HEK293T (cell line): ENCODE data around the gene AMN.

ENCODE experiments used
- CTCF ChIA-PET: fragments of 350-600 bp; formaldehyde crosslinking; extraction: SDS; loops from one replicate; lab custom pipeline; 2021; ENCODE audit warnings: antibody characterized with exemption, inconsistent platforms; lab: Yijun Ruan, JAX
- POLR2A ChIA-PET: fragments of 350-600 bp; formaldehyde crosslinking; extraction: SDS; loops from one replicate; lab custom pipeline; 2020; ENCODE audit warnings: antibody characterized with exemption, inconsistent platforms; lab: Yijun Ruan, JAX
- DNase-seq: peaks from one replicate; pipeline ENCODE4 v3.0.0; 2012; ENCODE audit warnings: mixed read lengths; ENCODE audit errors: extremely low spot score
- ARNT ChIP-seq: fragments of 450-650 bp; IDR thresholded peaks from 2 replicates; pipeline ENCODE4 v1.6.1; 2017; ENCODE audit warnings: mild to moderate bottlenecking
- BHLHE40 ChIP-seq: fragments of 450-650 bp; IDR thresholded peaks from 2 replicates; pipeline ENCODE4 v1.6.1; 2016; ENCODE audit warnings: mild to moderate bottlenecking, moderate library complexity, borderline replicate concordance
- CTBP1 ChIP-seq: fragments of 450-650 bp; IDR thresholded peaks from 2 replicates; pipeline ENCODE4 v1.6.1; 2016; ENCODE audit warnings: borderline replicate concordance
- ELF4 ChIP-seq: fragments of 450-650 bp; IDR thresholded peaks from 2 replicates; pipeline ENCODE4 v1.6.1; 2017; ENCODE audit warnings: antibody characterized with exemption
- FOXA1 ChIP-seq: fragments of 450-650 bp; IDR thresholded peaks from 2 replicates; pipeline ENCODE4 v1.6.1; 2016; ENCODE audit warnings: mild to moderate bottlenecking
- FOXK2 ChIP-seq: fragments of 450-650 bp; IDR thresholded peaks from 2 replicates; pipeline ENCODE4 v1.6.1; 2016; ENCODE audit warnings: mild to moderate bottlenecking
- FOXM1 ChIP-seq: fragments of 450-650 bp; IDR thresholded peaks from 2 replicates; pipeline ENCODE4 v1.6.1; 2017; ENCODE audit warnings: mild to moderate bottlenecking, borderline replicate concordance
- HDGF ChIP-seq: fragments of 450-650 bp; IDR thresholded peaks from 2 replicates; pipeline ENCODE4 v1.6.1; 2017; ENCODE audit warnings: antibody characterized with exemption, borderline replicate concordance
- L3MBTL2 ChIP-seq: fragments of 450-650 bp; conservative IDR thresholded peaks from 2 replicates; pipeline ENCODE4 v1.6.1; 2016; ENCODE audit warnings: mild to moderate bottlenecking
- LEF1 ChIP-seq: fragments of 450-650 bp; IDR thresholded peaks from 2 replicates; pipeline ENCODE4 v1.6.1; 2017; ENCODE audit warnings: mild to moderate bottlenecking, borderline replicate concordance
- NFRKB ChIP-seq: fragments of 450-650 bp; IDR thresholded peaks from 2 replicates; pipeline ENCODE4 v1.6.1; 2016; ENCODE audit warnings: mild to moderate bottlenecking, moderate library complexity
- PKNOX1 ChIP-seq: fragments of 450-650 bp; IDR thresholded peaks from 2 replicates; pipeline ENCODE4 v1.6.1; 2016
- SP1 ChIP-seq: fragments of 450-650 bp; IDR thresholded peaks from 2 replicates; pipeline ENCODE4 v1.6.1; 2017
- SUZ12 ChIP-seq: fragments of 450-650 bp; IDR thresholded peaks from 2 replicates; pipeline ENCODE4 v1.6.1; 2016; ENCODE audit warnings: mild to moderate bottlenecking
- TARDBP ChIP-seq: fragments of 450-650 bp; IDR thresholded peaks from 2 replicates; pipeline ENCODE4 v1.6.1; 2016
- ZNF384 ChIP-seq: fragments of 450-650 bp; IDR thresholded peaks from 2 replicates; pipeline ENCODE4 v1.6.1; 2016

The AMN gene

GRCh38 chr14:102929241-102930137 lies 7.0 kb downstream of the AMN start:
- POLR2A ChIA-PET = no interaction called here
- no peak for DNase-seq
- CTCF ChIA-PET = no interaction called here
- TF ChIP-seq TARDBP (no peak), PKNOX1 (no peak), SP1 (no peak), ARNT (no peak), CTBP1 (no peak), ZNF384 (no peak), L3MBTL2 (no peak), FOXA1 (no peak), NFRKB (no peak), LEF1 (no peak), FOXK2 (no peak), BHLHE40 (no peak), ELF4 (no peak)

- no peak for DNase-seq
- POLR2A ChIA-PET = no interaction called here
- no peak for TF ChIP-seq CTBP1
- no peak for TF ChIP-seq TARDBP
- no peak for TF ChIP-seq FOXM1
- TF ChIP-seq L3MBTL2 = no peak
- TF ChIP-seq ARNT = no peak
- TF ChIP-seq FOXA1 = no peak
- TF ChIP-seq HDGF = no peak
- no peak for TF ChIP-seq LEF1
- no peak for TF ChIP-seq PKNOX1
- CTCF ChIA-PET = no interaction called here
These were observed 7.8 kb downstream of the AMN start for GRCh38 chr14:102930138-102930752.

- DNase-seq = no peak
- ChIA-PET POLR2A (no interaction called here), CTCF (interaction anchor here (0.5 to 0.6 kb wide), 2 partner anchors 45 to 612 kb away, joined by 3 read pairs; no protein-coding TSS in a partner anchor)
- TF ChIP-seq LEF1 = no peak
- no peak for TF ChIP-seq ELF4
- no peak for TF ChIP-seq FOXA1
- TF ChIP-seq ARNT = no peak
- TF ChIP-seq PKNOX1 = no peak
- no peak for TF ChIP-seq L3MBTL2
- TF ChIP-seq CTBP1 = no peak
- no peak for TF ChIP-seq FOXK2
- no peak for TF ChIP-seq NFRKB
- no peak for TF ChIP-seq TARDBP
- no peak for TF ChIP-seq SUZ12
These were observed 8.5 kb downstream of the AMN start for GRCh38 chr14:102930753-102931579.

DNA sequence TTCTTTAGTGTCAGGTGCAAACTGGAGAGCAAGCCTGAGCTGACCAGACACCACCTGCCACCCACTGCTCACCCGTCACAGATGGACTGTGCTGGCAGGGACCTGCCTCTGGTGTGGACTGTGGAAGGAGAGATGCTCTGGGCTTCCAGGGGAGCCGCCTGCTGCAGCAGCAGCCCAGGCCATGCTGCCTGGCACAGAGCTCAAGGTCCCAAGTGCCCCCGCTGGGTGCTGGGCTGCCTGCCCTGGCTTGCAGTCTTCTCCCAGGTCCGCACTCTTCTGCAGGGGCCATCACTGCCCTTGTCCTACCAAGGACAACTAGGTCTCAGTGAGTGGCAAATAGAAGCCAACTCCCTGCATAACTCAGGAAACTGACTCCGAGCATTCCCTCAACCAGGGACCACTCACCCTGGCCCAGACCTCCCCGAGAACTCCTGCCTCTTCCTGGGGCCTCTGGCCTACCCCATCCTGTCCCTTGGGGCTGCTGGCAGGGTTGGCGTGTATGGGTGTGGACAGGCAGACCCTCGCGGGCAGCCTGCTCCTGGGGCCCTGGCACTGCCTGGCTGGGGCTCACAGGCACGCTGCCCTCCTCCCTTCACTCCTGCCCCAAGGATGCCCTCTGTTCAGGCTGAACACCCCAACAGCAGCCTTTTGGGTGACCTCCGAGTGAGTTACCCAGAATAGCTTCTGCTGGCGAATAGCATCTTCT lies 9.3 kb downstream of the AMN start:
- CTCF ChIA-PET = no interaction called here
- POLR2A ChIA-PET = no interaction called here
- DNase-seq = no peak
- TF ChIP-seq LEF1 (no peak), BHLHE40 (no peak), L3MBTL2 (no peak), FOXM1 (no peak), ELF4 (no peak), SP1 (no peak)

DNA sequence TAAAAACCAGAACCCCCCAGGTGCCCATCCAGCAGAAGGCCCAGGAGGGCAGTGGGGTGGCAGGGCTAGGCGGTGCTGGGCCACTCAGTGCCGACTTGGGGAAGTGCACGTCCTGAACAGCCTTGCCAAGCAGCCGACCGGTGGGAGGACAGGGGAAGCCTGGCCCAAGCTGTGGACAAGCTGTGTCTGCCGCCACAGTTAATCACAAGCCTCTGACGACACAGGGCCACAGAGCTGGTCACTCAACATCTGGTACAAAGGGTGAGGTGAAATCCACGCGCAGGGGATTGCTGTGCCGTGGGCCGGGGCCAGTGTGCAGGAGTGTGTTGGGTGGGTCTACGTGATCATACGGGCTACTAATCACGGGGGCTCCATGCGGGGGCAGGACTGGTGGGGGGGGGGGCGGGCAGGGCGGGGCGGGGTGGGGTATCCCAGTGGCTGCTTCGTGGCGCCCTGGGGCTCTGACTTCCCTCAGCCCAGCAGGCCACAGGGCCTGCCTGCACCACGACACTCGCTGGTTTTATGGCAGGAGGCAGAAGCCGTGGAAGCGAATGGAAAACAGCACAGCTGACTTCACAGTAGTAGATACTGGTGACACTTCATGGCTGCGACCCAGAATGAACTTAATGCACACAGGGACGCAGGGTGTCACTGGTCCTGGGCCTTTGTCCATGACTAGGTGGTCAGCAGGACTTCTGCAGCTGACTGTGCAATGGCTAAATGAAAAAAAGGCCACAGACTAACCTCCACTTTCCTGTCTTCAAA lies 10.2 kb downstream of the AMN start:
- CTCF ChIA-PET = no interaction called here
- TF ChIP-seq LEF1 = no peak
- TF ChIP-seq SUZ12 = no peak
- no peak for TF ChIP-seq PKNOX1
- TF ChIP-seq SP1 = no peak
- no peak for TF ChIP-seq FOXA1
- no peak for TF ChIP-seq L3MBTL2
- no peak for TF ChIP-seq HDGF
- no peak for TF ChIP-seq FOXK2
- TF ChIP-seq BHLHE40 = no peak
- no peak for TF ChIP-seq NFRKB
- no peak for TF ChIP-seq TARDBP
- DNase-seq = no peak
- POLR2A ChIA-PET = no interaction called here
